Measurements from ENCODE around the gene PTPN6.

The PTPN6 gene

GRCh38 chr12:6956021-6956727 is 5.0 kb downstream of the PTPN6 start:
- no peak for DNase-seq (ENCODE audit: low spot score)

DNA sequence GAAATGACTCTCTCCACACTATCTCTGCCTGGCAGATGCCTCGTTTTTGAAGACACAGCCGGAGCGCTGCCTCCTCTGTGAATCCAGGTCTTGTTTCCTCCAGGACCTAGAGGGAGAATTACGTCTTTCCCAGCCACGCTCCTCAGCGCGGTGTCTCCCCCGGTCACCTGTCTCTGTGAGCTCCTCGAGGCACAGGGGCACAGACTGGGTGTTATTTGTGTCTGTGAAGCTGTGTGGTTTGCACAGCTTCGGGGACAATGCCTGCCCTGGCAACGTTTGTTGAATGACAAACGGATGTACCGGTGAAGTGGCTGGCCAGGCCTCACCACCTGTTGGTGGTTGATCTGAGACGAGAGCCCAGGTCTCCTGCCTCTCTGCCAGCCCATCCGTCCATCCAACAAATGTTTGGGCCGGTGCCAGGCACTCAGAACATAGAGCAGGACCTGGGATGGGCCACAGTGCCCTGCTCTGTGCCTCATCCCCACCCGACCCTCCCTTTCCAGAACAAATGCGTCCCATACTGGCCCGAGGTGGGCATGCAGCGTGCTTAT is 6.1 kb downstream of the PTPN6 start:
- no peak for DNase-seq (ENCODE audit: low spot score)

DNA sequence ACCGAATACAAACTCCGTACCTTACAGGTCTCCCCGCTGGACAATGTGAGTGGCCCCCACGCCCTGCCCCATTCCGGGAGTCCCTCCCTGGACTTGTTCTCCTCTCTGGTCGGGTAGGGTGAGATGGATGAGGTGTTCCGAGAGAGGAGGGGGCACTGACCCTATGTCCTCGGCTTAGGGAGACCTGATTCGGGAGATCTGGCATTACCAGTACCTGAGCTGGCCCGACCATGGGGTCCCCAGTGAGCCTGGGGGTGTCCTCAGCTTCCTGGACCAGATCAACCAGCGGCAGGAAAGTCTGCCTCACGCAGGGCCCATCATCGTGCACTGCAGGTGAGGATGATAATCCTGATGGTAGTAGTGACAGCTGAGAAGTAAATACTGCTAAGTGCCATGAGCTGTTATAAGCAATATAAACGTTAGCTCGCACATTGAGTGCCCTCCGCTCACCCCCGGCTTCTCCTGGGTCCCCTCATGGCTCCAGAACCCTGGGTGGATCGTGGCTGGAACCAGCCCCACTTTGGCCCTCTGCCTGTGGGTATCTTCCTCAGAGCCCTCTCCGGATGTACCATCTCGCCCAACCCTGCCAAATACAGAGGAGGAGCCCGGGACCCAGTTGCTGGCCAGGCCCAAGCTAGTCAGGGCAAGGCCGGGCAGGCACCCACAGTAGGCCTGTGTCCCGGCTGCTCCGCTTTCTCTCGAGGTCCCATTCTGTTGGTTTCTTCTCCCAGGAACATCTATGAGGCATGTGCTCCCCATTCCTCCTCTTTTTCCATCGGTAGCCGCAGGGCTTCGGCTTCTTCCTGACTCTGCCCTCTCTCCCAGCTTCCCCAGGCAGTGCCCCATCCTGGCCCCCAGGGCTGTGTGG is 6.8 kb downstream of the PTPN6 start:
- DNase-seq (ENCODE audit: low spot score) = no peak

GRCh38 chr12:6958609-6959057 is 7.5 kb downstream of the PTPN6 start:
- DNase-seq (ENCODE audit: low spot score) = no peak

GRCh38 chr12:6959058-6959804 is 8.1 kb downstream of the PTPN6 start:
- no peak for DNase-seq (ENCODE audit: low spot score)

- no peak for DNase-seq (ENCODE audit: low spot score)
These were observed 8.8 kb downstream of the PTPN6 start for GRCh38 chr12:6959805-6960592.

DNA sequence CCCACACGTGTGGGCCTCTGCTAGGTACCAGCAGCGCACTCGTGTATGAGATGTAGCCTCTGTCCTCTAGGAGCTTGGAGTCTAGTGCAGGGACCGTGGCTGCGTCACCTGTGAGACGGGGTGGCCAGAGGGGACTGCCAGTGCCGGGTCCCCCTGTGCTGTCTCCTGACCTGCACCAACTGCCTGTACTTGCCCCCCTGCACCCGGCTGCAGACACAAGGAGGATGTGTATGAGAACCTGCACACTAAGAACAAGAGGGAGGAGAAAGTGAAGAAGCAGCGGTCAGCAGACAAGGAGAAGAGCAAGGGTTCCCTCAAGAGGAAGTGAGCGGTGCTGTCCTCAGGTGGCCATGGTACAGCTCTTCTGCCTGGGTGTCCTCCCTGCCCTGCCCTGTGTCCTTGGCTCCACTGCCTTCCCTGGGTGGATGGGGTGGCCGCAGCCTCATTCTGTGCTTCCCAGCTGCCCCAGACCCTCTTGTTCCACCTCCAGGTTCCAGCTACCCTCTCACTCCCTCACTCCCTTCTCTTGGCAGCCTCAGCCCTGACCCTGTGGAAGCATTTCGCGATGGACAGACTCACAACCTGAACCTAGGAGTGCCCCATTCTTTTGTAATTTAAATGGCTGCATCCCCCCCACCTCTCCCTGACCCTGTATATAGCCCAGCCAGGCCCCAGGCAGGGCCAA is 9.6 kb downstream of the PTPN6 start:
- no peak for DNase-seq (ENCODE audit: low spot score)

DNA sequence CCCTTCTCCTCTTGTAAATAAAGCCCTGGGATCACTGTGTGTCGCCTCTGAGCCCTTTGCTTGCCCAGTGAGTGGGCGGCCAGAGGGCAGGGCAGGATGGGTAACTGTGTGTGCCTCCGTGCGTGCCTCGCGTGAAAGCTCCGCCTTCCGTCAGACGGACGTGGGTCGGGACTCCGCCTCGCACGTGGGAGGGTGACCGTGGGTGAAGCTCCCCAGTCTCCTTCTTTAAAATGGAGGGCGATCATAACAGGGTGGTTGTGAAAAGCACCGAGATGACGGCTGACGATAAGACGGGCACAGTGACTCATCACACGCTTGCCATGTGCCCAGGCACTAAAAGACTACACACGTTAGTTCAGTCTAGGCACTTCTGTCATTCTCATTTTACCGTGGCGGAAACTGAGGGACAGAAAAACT is 10.1 kb downstream of the PTPN6 start:
- DNase-seq (ENCODE audit: low spot score) = peak; percentile 78

DNA sequence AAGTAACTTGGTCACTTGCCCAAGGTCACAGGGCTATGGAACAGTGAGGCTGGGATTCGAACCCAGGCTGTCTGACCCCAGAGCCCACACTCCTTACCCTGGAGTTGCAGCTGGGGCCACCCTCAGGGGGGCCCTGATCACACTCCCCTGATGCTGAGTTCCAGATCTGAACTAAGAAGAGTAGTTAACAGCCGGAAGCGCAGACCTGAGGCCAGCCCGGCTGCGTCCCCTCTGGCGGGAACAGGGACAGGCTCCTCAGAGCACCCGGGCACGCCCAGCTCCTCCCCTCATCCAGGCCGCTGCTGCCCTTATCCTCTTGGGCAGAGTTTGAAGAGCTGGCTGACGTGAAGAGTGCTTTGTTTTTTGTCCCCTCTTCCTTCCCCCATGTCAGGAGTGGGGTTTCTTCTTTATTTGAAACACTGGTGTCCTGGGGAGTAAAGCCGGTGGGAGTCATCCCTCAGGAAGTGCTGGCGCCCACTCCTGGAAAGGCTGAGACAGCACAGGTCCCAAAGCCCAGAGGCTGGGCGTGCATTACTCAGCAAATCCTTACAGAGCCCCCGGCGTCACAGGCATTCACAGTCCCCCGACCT is 10.6 kb downstream of the PTPN6 start:
- DNase-seq (ENCODE audit: low spot score) = peak; percentile 82

DNA sequence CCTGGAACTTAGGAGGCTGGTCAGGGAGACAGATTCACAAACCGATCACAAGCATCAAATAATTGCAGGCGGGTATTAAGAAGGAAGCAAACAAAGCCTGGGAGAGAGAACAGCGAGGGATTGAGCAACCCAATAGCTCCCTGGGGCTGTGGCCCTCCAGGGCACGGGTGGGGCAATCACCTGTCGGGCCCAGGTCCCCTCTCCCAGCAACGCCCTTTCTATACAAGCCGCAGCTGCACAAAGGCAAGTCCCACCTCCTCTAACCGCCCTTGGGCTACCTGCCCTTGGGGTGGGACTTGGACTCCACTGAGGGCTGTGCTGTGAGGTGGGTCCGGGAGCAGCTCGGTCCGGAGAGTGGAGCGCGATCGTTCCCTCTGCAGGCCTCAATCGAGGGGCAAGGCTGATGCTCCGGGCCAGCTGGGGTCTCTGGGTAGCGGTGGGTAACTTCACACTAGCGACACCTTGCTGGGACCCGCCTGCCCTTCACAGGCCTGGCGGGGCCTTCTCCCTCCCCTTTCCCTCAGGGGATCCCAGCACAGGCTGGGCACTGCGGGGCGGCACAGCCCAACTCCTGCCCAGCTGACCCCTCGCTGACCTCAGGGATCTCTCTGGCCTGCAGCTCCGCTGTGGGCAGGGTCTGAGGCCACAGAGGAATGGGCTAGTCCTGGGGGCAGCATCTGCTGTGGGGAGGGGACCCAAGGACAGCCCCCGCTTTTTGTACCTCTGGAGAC is 11.3 kb downstream of the PTPN6 start:
- DNase-seq (ENCODE audit: low spot score) = no peak

DNA sequence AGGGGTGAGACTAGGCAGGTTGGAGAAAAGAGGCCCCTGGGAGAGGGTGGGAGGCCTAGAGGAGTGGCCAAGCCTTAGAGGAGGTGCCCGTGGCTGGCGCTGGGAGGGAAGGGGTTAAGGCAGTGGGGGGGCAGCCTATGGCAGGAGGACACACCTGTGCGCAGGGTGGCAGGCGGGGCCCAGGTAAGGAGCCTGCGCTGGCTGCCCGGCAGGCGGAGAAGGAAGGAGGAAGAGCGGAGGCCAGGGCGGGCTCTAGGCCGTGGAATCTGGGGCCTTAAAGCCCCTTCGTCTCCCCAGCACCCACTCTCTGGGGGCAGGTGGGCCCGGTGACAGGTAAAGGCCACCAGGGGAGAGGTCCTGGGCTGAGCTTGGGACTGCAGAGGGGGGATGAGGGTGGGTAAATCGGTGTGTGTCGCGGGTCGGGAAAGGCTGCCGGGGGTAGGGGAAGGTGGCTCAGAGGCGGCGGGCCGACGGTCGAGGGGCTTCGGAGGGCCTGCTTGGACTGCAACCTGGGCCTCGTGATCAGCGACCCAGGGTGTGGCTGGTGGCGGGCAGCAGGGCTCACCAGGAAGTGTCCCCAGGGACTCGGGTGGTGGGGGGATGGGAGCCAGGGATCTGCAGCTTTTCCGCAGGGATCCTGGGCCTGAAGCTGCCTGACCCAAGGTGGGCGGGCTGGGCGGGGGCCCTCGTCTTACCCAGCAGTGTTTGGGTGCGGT is 12.0 kb downstream of the PTPN6 start:
- no peak for DNase-seq (ENCODE audit: low spot score)

DNA sequence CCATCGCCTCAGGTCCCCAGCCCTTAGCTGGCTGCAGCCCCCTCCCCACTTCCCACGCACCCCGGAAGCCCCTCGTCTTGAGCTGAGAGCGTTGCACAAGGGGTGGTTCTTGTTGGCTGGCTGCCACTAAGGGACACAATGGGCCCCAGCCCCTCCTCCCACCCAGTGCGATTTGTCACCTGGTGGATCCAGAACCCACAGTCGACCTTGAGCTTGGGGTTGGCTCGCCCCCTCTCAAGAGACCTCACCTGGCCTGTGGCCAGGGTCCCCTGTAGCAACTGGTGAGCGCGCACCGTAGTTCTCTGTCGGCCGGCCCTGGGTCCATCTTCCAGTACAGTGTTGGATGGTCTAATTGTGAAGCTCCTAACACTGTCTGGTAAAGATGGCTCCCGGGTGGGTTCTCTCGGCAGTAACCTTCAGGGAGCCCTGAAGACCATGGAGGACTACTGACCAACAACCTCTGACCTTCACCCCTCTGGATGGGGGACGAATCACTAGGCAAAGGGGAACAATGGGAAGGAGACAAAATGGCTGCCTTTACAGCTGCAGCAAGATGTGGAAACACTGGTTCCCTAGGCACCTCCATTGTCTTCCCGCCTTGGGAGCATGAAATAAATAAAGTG is 12.7 kb downstream of the PTPN6 start:
- DNase-seq (ENCODE audit: low spot score) = no peak

DNA sequence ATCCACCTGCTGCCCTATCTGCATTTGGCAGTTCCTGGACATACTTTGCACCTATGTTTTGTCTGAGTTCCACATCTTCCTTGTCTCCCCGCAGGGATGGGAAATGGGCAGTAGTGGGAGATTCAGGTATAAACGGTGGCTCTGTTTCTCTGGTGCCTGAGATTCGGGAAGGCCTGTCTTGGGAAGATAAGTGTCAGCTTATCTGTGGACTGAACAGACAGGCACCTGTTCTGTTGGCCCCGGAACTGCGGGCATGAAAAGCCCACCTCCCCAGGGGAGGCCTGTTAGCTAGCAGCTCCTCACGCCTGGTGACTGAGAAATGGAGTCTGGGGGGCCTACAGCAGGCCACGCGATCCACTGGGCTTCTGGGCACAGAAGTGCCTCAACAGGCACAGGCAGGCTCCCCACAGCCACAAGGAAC is 13.5 kb downstream of the PTPN6 start:
- DNase-seq (ENCODE audit: low spot score) = no peak

GRCh38 chr12:6965026-6965661 is 14.0 kb downstream of the PTPN6 start:
- DNase-seq (ENCODE audit: low spot score) = peak; percentile 90

DNA sequence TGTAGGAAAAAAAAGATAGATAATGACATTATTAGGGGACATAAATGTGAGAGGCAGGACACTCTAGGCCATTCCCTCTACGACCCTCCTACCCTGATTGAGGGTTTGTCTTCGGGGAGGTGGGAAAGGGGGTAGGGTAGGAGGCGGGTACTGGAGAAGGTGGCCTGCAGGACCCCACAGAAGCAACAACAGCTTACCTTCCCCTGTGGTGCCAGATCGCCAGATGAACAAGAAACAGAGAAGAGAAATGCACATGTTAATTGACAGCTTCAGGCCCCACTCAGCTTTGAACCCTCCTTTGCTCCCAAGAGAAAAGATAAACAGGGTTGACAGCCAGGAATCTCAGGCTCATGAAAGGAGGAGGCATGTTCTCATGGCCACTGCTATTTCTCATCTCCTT is 14.6 kb downstream of the PTPN6 start:
- no peak for DNase-seq (ENCODE audit: low spot score)

DNA sequence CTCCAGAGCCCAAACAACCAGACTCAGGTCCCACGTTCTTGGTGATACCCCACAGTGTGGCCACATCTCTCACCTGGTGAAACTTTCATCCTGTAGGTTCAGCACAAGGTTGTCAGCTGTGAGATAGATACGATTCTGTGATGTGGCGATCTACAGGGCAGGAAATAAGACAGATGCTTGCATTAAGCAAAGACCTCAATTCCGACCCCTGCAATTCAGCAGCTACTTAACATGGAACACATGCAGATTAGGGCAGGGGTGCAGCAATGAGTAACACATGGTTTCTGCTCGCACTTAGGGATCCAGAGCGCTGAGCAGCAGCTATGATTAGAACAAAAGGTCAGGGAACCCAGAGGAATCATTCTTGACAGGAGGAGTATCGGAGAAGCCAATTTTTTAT is 15.2 kb downstream of the PTPN6 start:
- DNase-seq (ENCODE audit: low spot score) = no peak

- DNase-seq (ENCODE audit: low spot score) = no peak
These were observed 16.5 kb downstream of the PTPN6 start for GRCh38 chr12:6967651-6968100.

DNA sequence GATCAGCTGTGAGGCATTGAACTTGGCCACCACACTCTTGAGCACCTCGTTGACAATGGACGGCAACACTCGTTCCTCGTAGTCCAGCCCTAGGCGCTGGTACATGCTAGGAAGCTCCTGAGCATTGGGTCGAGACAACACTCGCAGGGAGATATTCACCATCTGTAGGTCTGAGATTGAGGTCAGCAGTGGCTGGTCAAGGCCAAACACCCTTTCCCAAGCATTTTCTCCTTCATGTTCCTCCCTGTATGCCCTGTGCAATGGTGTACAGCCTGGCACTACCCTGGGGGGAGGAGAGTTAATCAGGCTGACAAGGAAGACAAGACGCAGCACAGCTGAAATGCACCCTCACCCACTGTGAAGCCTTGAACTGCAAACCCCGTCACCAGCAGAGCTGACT is 17.3 kb downstream of the PTPN6 start:
- no peak for DNase-seq (ENCODE audit: low spot score)

Measured in AG20443 (cell line).